Caco-2 (cell line): ENCODE data around the gene IL37. TPM values are rescaled to one million over a fixed set of nuclear protein-coding genes. Genes with fewer than 3 reads are reported as not detected.

Experiments
- BruUV-seq: library from RNA; stranded (reverse); fragments of 400-500 nt; replicated peaks from 2 replicates; lab custom pipeline; 2021; lab: Mats Ljungman, UMichigan
- CTCF ChIA-PET: fragments of 300-600 bp; sonication (Branson Sonifier 250); formaldehyde crosslinking; loops from one replicate; lab custom pipeline; 2022; ENCODE audit warnings: antibody characterized with exemption; lab: Charles Lee
- POLR2A ChIA-PET: fragments of 300-600 bp; sonication (Branson Sonifier 250); formaldehyde crosslinking; loops from one replicate; lab custom pipeline; 2022; ENCODE audit warnings: antibody characterized with exemption; lab: Charles Lee
- DNase-seq, 2 experiments: peaks; one replicate each; pipeline versions ENCODE4 v3.0.0 to v3.0.0-alpha.2; 2020 to 2022
- H3K27me3 ChIP-seq: replicated peaks from 2 replicates; pipeline ENCODE4 v1.6.0; 2011; ENCODE audit warnings: low read length; ENCODE audit not compliant: control insufficient read depth, insufficient read depth
- H3K36me3 ChIP-seq: 2 replicates; pipeline ENCODE4 v1.5.1; 2011; ENCODE audit warnings: low read length; ENCODE audit not compliant: control insufficient read depth, insufficient read depth
- H3K4me1 ChIP-seq: fragments of 250-450 bp; sonication (Bioruptor Pico); 2 replicates; pipeline ENCODE4 v1.5.1; 2020; ENCODE audit warnings: mild to moderate bottlenecking
- H3K4me3 ChIP-seq: 2 replicates; pipeline ENCODE4 v1.5.1; 2011; ENCODE audit warnings: low read depth, mild to moderate bottlenecking, control low read depth, low read length
- H3K9me3 ChIP-seq: fragments of 250-450 bp; sonication (Bioruptor Pico); 2 replicates; pipeline ENCODE4 v1.5.1; 2020; ENCODE audit warnings: mild to moderate bottlenecking, moderate library complexity
- H3K27ac Mint-ChIP-seq: one replicate; pipeline ENCODE4 v1.8.0; 2022; ENCODE audit warnings: mixed read lengths; ENCODE audit not compliant: unreplicated experiment
- H3K27me3 Mint-ChIP-seq: one replicate; pipeline ENCODE4 v1.8.0; 2022; ENCODE audit warnings: mixed read lengths; ENCODE audit not compliant: insufficient read depth, unreplicated experiment
- H3K36me3 Mint-ChIP-seq: one replicate; pipeline ENCODE4 v1.8.0; 2022; ENCODE audit warnings: mild to moderate bottlenecking, mixed read lengths; ENCODE audit not compliant: insufficient read depth, unreplicated experiment
- H3K4me1 Mint-ChIP-seq: one replicate; pipeline ENCODE4 v1.8.0; 2022; ENCODE audit warnings: low read depth, mixed read lengths; ENCODE audit not compliant: unreplicated experiment
- H3K4me3 Mint-ChIP-seq: one replicate; pipeline ENCODE4 v1.8.0; 2022; ENCODE audit warnings: mild to moderate bottlenecking, moderate library complexity, mixed read lengths; ENCODE audit not compliant: unreplicated experiment
- H3K9me3 Mint-ChIP-seq: one replicate; pipeline ENCODE4 v1.8.0; 2022; ENCODE audit warnings: mixed read lengths; ENCODE audit not compliant: unreplicated experiment
- intact Hi-C: fragments of 100-400 bp; cut with micrococcal nuclease; formaldehyde crosslinking; loops from one replicate; pipeline ENCODE4 v1.10.0; 2022; ENCODE audit not compliant: unreplicated experiment
- total RNA-seq: library from RNA; stranded (reverse); gene quantifications from 2 replicates; pipeline ENCODE4 v1.2.3, GENCODE V29; 2022
- TF ChIP-seq, protein P1 (sequence below), 2 experiments: fragments of 200-600 bp in 1 of 2; IDR thresholded peaks; 1 replicate in 1 of 2; 2 replicates in 1 of 2; pipeline versions ENCODE4 v1.5.1 to v1.8.0; 2011 to 2022; ENCODE audit warnings: antibody characterized with exemption in 1 of 2, control low read depth in 1 of 2, inconsistent platforms in 1 of 2, low read depth in 1 of 2, low read length in 1 of 2, mild to moderate bottlenecking in 1 of 2, moderate library complexity in 1 of 2; ENCODE audit not compliant: insufficient read depth in 1 of 2, severe bottlenecking in 1 of 2, unreplicated experiment in 1 of 2

The IL37 gene
- total RNA-seq, 1 experiment from 2014 or later = not detected

GRCh38 chr2:112957511-112957910 is 46.5 kb downstream of the IL37 start:
- no peaks in the 10 kb centered on the region for H3K36me3 ChIP-seq
- intact Hi-C loops = loop anchor here (5.0 to 10.0 kb wide), 2 partner anchors 195 to 333 kb away; partner anchors contain the start of gene CKAP2L
- no peaks in the 10 kb centered on the region for H3K9me3 Mint-ChIP-seq
- H3K36me3 Mint-ChIP-seq = no peaks in the 10 kb centered on the region
- H3K9me3 ChIP-seq = no peaks in the 10 kb centered on the region
- no peaks in the 10 kb centered on the region for H3K27me3 Mint-ChIP-seq
- no peak overlapping the region for H3K27ac Mint-ChIP-seq
- no TSS peak for BruUV-seq
- peaks cover 5% of the 10 kb centered on the region; the same call in 1 of the 2 replicates for H3K4me1 ChIP-seq
- no peaks in the 10 kb centered on the region for H3K4me1 Mint-ChIP-seq
- TF ChIP-seq, protein P1, sequence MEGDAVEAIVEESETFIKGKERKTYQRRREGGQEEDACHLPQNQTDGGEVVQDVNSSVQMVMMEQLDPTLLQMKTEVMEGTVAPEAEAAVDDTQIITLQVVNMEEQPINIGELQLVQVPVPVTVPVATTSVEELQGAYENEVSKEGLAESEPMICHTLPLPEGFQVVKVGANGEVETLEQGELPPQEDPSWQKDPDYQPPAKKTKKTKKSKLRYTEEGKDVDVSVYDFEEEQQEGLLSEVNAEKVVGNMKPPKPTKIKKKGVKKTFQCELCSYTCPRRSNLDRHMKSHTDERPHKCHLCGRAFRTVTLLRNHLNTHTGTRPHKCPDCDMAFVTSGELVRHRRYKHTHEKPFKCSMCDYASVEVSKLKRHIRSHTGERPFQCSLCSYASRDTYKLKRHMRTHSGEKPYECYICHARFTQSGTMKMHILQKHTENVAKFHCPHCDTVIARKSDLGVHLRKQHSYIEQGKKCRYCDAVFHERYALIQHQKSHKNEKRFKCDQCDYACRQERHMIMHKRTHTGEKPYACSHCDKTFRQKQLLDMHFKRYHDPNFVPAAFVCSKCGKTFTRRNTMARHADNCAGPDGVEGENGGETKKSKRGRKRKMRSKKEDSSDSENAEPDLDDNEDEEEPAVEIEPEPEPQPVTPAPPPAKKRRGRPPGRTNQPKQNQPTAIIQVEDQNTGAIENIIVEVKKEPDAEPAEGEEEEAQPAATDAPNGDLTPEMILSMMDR (IDR thresholded peaks at IDR 0.05; ENCODE audit: insufficient read depth in 1 of 2, low read depth in 1 of 2, low read length in 1 of 2, severe bottlenecking in 1 of 2, unreplicated experiment in 1 of 2) = no peak
- ChIA-PET POLR2A (no interaction called here), CTCF (no interaction called here)
- no peak overlapping the region for H3K4me3 ChIP-seq
- no peak for DNase-seq
- H3K4me3 Mint-ChIP-seq = no peak overlapping the region
- H3K27me3 ChIP-seq = no peaks in the 10 kb centered on the region

- no TSS peak for BruUV-seq
These were observed 47.6 kb downstream of the IL37 start for GRCh38 chr2:112958428-112959108.

DNA sequence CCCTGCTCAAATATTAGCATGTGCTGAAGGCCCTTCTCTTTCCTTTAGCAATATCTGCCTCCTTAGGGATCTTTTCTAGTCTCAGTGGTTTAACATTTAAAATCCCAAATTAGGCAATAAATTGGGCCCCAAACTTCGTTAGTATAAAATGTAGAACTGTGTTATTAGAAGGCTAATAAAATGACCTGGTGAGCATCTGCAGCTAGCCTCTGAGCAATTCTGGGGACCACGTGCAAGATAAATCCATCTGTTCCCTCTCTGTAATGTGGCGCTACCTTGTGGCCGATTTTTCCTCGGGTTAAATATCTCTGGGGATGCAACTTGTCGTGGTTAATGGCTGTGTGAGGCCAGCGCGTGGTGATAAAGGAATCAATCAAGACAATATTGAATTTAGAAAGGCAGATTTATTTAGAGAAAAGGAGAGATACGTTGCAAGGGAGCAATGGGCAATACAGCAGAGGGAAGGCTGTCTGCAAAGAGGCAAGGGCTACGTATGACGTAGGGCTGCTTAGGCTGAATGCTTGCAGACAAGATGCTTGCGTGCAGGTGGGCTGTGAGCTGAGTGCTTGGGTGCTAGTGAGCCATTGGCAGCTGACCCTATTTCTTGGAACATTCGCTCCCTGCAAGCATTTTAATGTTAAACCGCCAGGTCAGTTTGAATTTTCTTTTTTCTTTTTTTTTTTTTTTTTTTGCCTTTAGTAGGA is 48.3 kb downstream of the IL37 start:
- intact Hi-C loops = loop anchor here (1.0 to 10.0 kb wide), 5 partner anchors 74 to 334 kb away; partner anchors contain the start of gene CKAP2L
- TF ChIP-seq, protein P1 (IDR thresholded peaks at IDR 0.05; ENCODE audit: insufficient read depth in 1 of 2, low read depth in 1 of 2, low read length in 1 of 2, severe bottlenecking in 1 of 2, unreplicated experiment in 1 of 2) = peak in 1 of 2 experiments; percentile 21
- peaks cover 5% of the 10 kb centered on the region; the same call in 1 of the 2 replicates for H3K4me1 ChIP-seq
- H3K4me3 Mint-ChIP-seq = no peak overlapping the region
- CTCF ChIA-PET = interaction anchor here (0.5 to 1.5 kb wide), 15 partner anchors 12 to 526 kb away, joined by 3 to 19 read pairs (median 4); partner anchors contain the start of genes CKAP2L and RGPD8
- H3K27me3 ChIP-seq = no peaks in the 10 kb centered on the region
- H3K9me3 ChIP-seq = no peaks in the 10 kb centered on the region
- peak in 1 of 2 experiments; percentile 19 for DNase-seq
- H3K27ac Mint-ChIP-seq = no peak overlapping the region
- no peaks in the 10 kb centered on the region for H3K4me1 Mint-ChIP-seq
- H3K4me3 ChIP-seq = no peak overlapping the region
- no peaks in the 10 kb centered on the region for H3K9me3 Mint-ChIP-seq
- H3K36me3 ChIP-seq = no peaks in the 10 kb centered on the region
- H3K27me3 Mint-ChIP-seq = peaks cover 4% of the 10 kb centered on the region
- H3K36me3 Mint-ChIP-seq = no peaks in the 10 kb centered on the region
- POLR2A ChIA-PET = no interaction called here
- BruUV-seq = no TSS peak

More at GRCh38 chr2:112958428-112959108, 47.6 kb downstream of the IL37 start:
- CTCF ChIA-PET = interaction anchor here (0.5 to 1.5 kb wide), 15 partner anchors 12 to 525 kb away, joined by 3 to 19 read pairs (median 4); partner anchors contain the start of genes CKAP2L and RGPD8
- TF ChIP-seq, protein P1 (IDR thresholded peaks at IDR 0.05; ENCODE audit: insufficient read depth in 1 of 2, low read depth in 1 of 2, low read length in 1 of 2, severe bottlenecking in 1 of 2, unreplicated experiment in 1 of 2) = peak; percentile 80 to 83
- Mint-ChIP-seq H3K27ac (no peak overlapping the region), H3K36me3 (no peaks in the 10 kb centered on the region), H3K4me1 (no peaks in the 10 kb centered on the region), H3K4me3 (no peak overlapping the region), H3K27me3 (no peaks in the 10 kb centered on the region), H3K9me3 (no peaks in the 10 kb centered on the region)
- POLR2A ChIA-PET = no interaction called here
- peak; percentile 59 to 61 for DNase-seq
- Histone ChIP-seq H3K4me3 (no peak overlapping the region), H3K4me1 (peaks cover 5% of the 10 kb centered on the region; the same call in 1 of the 2 replicates), H3K9me3 (no peaks in the 10 kb centered on the region), H3K36me3 (no peaks in the 10 kb centered on the region), H3K27me3 (no peaks in the 10 kb centered on the region)
- intact Hi-C loops = loop anchor here (1.0 to 10.0 kb wide), 5 partner anchors 74 to 334 kb away; partner anchors contain the start of gene CKAP2L
